GM18858 (cell line): Measurements from ENCODE around the gene GUCA2A.

Experiments
- ATAC-seq: cut with Tn5 transposase; IDR thresholded peaks from one replicate; pipeline ENCODE4 v1.9.1; 2021; ENCODE audit not compliant: unreplicated experiment

The GUCA2A gene

GRCh38 chr1:42133809-42134526 is 30.6 kb downstream of the GUCA2A start:
- no peak for ATAC-seq

- no peak for ATAC-seq
Observed at GRCh38 chr1:42133390-42133789, 31.2 kb downstream of the GUCA2A start.

GRCh38 chr1:42130061-42130660 is 34.4 kb downstream of the GUCA2A start:
- no peak for ATAC-seq

- ATAC-seq: no peak
Observed at GRCh38 chr1:42128964-42129363, 35.6 kb downstream of the GUCA2A start.

- ATAC-seq: no peak
Observed at GRCh38 chr1:42128499-42128898, 36.0 kb downstream of the GUCA2A start.

GRCh38 chr1:42127767-42128166 is 36.8 kb downstream of the GUCA2A start:
- ATAC-seq: no peak

GRCh38 chr1:42125552-42125951 is 39.0 kb downstream of the GUCA2A start:
- no peak for ATAC-seq

GRCh38 chr1:42122408-42122807 is 42.1 kb downstream of the GUCA2A start:
- no peak for ATAC-seq

- ATAC-seq: no peak
Observed at GRCh38 chr1:42118125-42118524, 46.4 kb downstream of the GUCA2A start.

GRCh38 chr1:42117214-42117613 is 47.3 kb downstream of the GUCA2A start:
- ATAC-seq: no peak

- ATAC-seq: no peak
Observed at GRCh38 chr1:42114229-42114628, 50.3 kb downstream of the GUCA2A start.
